ENCODE data around the gene MIB1. TPM values are rescaled to one million over a fixed set of nuclear protein-coding genes. Genes with fewer than 3 reads are reported as not detected.

The MIB1 gene
- total and polyA plus RNA-seq, 10 of the 15 experiments (the other 5 are each of a cell fraction or from before 2014, with no cell fraction given), result 2.3 to 27.5 (median 10.4) TPM

- TF ChIP-seq ZNF687 (IDR thresholded peaks at IDR 0.05), result no peak
- no peak for TF ChIP-seq MYB (IDR thresholded peaks at IDR 0.05; ENCODE audit: borderline replicate concordance, low read depth, low read length)
- no peak for TF ChIP-seq POLR2AphosphoS2 (IDR thresholded peaks at IDR 0.05; ENCODE audit: low read depth, low read length)
- no peak for TF ChIP-seq IKZF1 (conservative IDR thresholded peaks at IDR 0.05)
- TF ChIP-seq YY1 (IDR thresholded peaks at IDR 0.05; ENCODE audit: low read depth, low read length), result no peak
- TF ChIP-seq PRDM15 (CRISPR knock-in tag; IDR thresholded peaks at IDR 0.05), result no peak
- no peak for TF ChIP-seq CUX1 (IDR thresholded peaks at IDR 0.05; ENCODE audit: insufficient replicate concordance, low read depth, low read length)
These were observed 62.9 kb downstream of the MIB1 start (continued) for GRCh38 chr18:21803495-21803894.
